ENCODE data around the gene UBAC2.

UBAC2 gene

DNA sequence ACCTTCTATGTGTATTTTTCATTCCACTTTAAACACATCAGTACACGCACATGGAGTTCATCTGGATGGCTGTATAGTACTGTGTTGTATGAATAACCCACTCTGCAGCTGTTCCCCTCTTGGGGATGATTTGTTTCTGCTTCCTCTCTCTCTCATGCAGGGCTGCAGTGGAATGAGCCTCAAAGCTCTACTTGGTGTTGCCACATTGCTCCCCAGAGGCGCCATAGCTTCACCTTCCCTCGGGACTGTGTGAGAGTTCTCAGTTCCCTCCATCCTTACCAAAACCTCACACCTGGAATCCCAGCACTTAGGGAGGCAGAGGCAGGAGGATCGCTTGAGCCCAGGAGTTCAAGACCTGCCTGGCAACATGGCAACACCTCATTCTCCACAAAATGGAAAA lies 134.9 kb downstream of the UBAC2 start:
- peaks cover 5 to 6% of the 10 kb centered on the region in 2 donors for H3K36me3 ChIP-seq (ENCODE audit: control insufficient read depth in 2 of 2, insufficient read depth in 2 of 2, low read length in 2 of 2)
- no peaks in the 10 kb centered on the region for H3K27me3 ChIP-seq (ENCODE audit: control insufficient read depth in 1 of 2, insufficient read depth in 2 of 2, low read length in 2 of 2)
- no peak overlapping the region for H3K27ac ChIP-seq (ENCODE audit: low read length)
- no peaks in the 10 kb centered on the region for H3K4me1 ChIP-seq (ENCODE audit: control insufficient read depth, insufficient read depth, low read length)
- no peak overlapping the region for H3K9ac ChIP-seq (ENCODE audit: low read length in 2 of 2)
- H3K9me3 ChIP-seq (ENCODE audit: control insufficient read depth in 2 of 2, low read length in 2 of 2): no peaks in the 10 kb centered on the region
- no peak overlapping the region for H3K4me3 ChIP-seq (ENCODE audit: low read length in 2 of 2)

DNA sequence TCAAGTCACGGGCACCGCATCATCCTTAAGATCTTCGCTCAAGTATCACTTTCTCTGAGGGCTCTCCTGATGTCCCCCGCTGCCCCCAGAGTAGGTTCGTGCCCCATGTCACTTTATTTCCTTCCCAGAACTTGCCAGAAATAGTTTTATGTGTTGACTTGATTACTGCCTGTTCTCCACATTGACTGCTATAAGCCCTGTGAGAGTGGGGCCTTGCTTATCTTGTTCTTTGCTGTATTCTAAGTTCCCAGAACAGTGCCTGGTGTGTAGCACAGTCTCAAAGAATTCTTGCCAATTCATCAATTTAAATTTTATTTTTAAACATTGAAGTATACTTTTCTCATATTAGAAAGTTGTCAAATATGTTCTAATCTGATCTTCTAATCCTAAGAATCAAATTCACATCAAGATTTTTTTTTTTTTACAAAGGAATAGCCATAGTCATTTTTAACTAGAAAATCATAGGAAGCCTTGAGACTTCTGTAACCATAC lies 138.6 kb downstream of the UBAC2 start:
- Histone ChIP-seq H3K9me3 (ENCODE audit: control insufficient read depth in 2 of 2, low read length in 2 of 2) (no peaks in the 10 kb centered on the region), H3K27me3 (ENCODE audit: control insufficient read depth in 1 of 2, insufficient read depth in 2 of 2, low read length in 2 of 2) (no peaks in the 10 kb centered on the region), H3K36me3 (ENCODE audit: control insufficient read depth in 2 of 2, insufficient read depth in 2 of 2, low read length in 2 of 2) (peaks cover 14 to 30% of the 10 kb centered on the region in 2 donors), H3K9ac (ENCODE audit: low read length in 2 of 2) (no peak overlapping the region), H3K4me3 (ENCODE audit: low read length in 2 of 2) (no peak overlapping the region), H3K4me1 (ENCODE audit: control insufficient read depth, insufficient read depth, low read length) (no peaks in the 10 kb centered on the region), H3K27ac (ENCODE audit: low read length) (no peak overlapping the region)

DNA sequence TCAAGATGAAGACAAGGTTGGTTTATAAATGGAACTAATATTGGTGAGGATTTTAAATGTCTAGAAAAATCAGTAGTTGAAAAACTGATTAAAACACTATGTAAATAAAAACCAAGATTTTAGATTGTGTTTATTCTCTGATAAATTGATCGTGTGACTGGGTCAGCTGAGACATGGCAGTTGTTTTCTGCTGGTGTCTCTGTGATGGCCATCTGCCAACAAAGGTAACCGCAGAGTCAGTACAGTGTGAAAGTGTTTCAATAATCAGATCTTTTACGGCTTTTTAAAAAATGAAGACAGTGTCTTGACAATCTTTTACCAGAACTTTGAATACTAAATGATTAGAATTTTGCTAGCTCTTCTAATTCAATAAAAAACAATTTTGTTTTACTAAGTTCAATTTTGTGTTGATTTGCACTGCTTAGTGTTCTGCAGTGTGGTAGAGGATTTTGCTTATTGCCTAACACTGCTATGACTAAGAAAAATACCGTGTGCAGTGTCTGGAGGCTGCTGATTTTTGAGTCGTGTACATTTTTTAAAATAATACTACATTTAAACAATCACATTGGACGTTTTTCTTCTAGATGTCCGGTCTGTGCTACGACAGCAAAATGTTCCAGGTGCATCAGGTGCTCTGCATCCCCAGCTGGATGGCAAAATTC lies 139.2 kb downstream of the UBAC2 start:
- peaks cover 17 to 31% of the 10 kb centered on the region in 2 donors for H3K36me3 ChIP-seq (ENCODE audit: control insufficient read depth in 2 of 2, insufficient read depth in 2 of 2, low read length in 2 of 2)
- no peak overlapping the region for H3K9ac ChIP-seq (ENCODE audit: low read length in 2 of 2)
- no peak overlapping the region for H3K4me3 ChIP-seq (ENCODE audit: low read length in 2 of 2)
- no peaks in the 10 kb centered on the region for H3K27me3 ChIP-seq (ENCODE audit: control insufficient read depth in 1 of 2, insufficient read depth in 2 of 2, low read length in 2 of 2)
- no peak overlapping the region for H3K27ac ChIP-seq (ENCODE audit: low read length)
- no peaks in the 10 kb centered on the region for H3K9me3 ChIP-seq (ENCODE audit: control insufficient read depth in 2 of 2, low read length in 2 of 2)
- H3K4me1 ChIP-seq (ENCODE audit: control insufficient read depth, insufficient read depth, low read length): no peaks in the 10 kb centered on the region

DNA sequence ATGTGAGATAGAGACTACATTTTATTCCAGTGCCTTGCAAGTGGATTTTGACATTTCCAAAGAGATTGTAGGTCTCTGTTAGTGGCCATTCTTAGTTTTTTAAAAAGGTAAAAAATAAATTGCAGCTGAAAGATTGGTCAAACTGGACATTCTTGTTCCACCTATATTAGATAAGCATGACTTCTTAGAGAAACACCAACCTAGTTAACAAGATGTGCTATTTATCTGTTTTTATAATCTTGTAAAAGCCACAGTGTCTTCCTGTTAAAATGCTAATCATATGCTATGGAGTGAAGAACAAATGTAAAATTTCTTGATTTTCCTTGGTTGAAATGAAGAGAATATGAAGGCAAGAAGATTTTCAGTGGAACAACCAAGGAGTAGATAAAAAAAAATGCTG lies 140.0 kb downstream of the UBAC2 start:
- Histone ChIP-seq H3K27ac (ENCODE audit: low read length) (no peak overlapping the region), H3K9ac (ENCODE audit: low read length in 2 of 2) (no peak overlapping the region), H3K27me3 (ENCODE audit: control insufficient read depth in 1 of 2, insufficient read depth in 2 of 2, low read length in 2 of 2) (no peaks in the 10 kb centered on the region), H3K4me3 (ENCODE audit: low read length in 2 of 2) (no peak overlapping the region), H3K4me1 (ENCODE audit: control insufficient read depth, insufficient read depth, low read length) (no peaks in the 10 kb centered on the region), H3K9me3 (ENCODE audit: control insufficient read depth in 2 of 2, low read length in 2 of 2) (no peaks in the 10 kb centered on the region), H3K36me3 (ENCODE audit: control insufficient read depth in 2 of 2, insufficient read depth in 2 of 2, low read length in 2 of 2) (peaks cover 17 to 30% of the 10 kb centered on the region in 2 donors)

GRCh38 chr13:99341969-99342722 lies 141.5 kb downstream of the UBAC2 start:
- H3K4me3 ChIP-seq (ENCODE audit: low read length in 2 of 2): no peak overlapping the region
- no peak overlapping the region for H3K9ac ChIP-seq (ENCODE audit: low read length in 2 of 2)
- no peak overlapping the region for H3K27ac ChIP-seq (ENCODE audit: low read length)
- peaks cover 17 to 37% of the 10 kb centered on the region in 2 donors for H3K36me3 ChIP-seq (ENCODE audit: control insufficient read depth in 2 of 2, insufficient read depth in 2 of 2, low read length in 2 of 2)
- H3K9me3 ChIP-seq (ENCODE audit: control insufficient read depth in 2 of 2, low read length in 2 of 2): no peaks in the 10 kb centered on the region
- H3K4me1 ChIP-seq (ENCODE audit: control insufficient read depth, insufficient read depth, low read length): no peaks in the 10 kb centered on the region
- H3K27me3 ChIP-seq (ENCODE audit: control insufficient read depth in 1 of 2, insufficient read depth in 2 of 2, low read length in 2 of 2): no peaks in the 10 kb centered on the region

DNA sequence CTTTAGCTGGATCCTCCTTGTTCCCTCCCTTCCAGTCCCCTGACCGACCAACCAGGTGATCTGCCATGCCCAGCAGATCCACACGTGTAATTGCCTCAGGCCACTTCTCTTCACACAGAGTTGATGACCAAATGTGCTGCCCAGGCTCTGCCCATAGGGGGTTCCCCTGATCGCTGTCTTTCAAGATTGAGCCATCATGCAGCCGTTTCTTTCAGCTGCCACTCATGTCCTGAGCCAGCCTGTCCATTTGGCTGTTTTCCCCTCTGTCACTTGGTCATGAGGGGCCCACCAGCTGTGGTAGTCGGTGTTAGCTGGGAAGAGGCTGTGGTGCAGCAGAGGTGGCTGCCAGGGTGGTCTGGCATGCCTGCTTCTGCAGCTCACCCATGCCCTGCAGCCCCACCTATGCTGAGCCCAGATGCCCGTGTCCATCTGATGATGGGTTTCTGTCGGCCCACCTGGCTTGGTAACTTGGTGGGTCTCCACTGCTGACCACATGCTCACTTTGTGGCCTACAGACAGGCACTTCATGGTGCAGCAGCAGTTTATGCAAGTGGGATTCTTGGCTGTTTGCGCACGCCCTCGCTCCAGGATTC lies 142.2 kb downstream of the UBAC2 start:
- Histone ChIP-seq H3K9me3 (ENCODE audit: control insufficient read depth in 2 of 2, low read length in 2 of 2) (no peaks in the 10 kb centered on the region), H3K36me3 (ENCODE audit: control insufficient read depth in 2 of 2, insufficient read depth in 2 of 2, low read length in 2 of 2) (peaks cover 17 to 42% of the 10 kb centered on the region in 2 donors), H3K27ac (ENCODE audit: low read length) (no peak overlapping the region), H3K4me3 (ENCODE audit: low read length in 2 of 2) (no peak overlapping the region), H3K9ac (ENCODE audit: low read length in 2 of 2) (no peak overlapping the region), H3K27me3 (ENCODE audit: control insufficient read depth in 1 of 2, insufficient read depth in 2 of 2, low read length in 2 of 2) (no peaks in the 10 kb centered on the region), H3K4me1 (ENCODE audit: control insufficient read depth, insufficient read depth, low read length) (no peaks in the 10 kb centered on the region)

DNA sequence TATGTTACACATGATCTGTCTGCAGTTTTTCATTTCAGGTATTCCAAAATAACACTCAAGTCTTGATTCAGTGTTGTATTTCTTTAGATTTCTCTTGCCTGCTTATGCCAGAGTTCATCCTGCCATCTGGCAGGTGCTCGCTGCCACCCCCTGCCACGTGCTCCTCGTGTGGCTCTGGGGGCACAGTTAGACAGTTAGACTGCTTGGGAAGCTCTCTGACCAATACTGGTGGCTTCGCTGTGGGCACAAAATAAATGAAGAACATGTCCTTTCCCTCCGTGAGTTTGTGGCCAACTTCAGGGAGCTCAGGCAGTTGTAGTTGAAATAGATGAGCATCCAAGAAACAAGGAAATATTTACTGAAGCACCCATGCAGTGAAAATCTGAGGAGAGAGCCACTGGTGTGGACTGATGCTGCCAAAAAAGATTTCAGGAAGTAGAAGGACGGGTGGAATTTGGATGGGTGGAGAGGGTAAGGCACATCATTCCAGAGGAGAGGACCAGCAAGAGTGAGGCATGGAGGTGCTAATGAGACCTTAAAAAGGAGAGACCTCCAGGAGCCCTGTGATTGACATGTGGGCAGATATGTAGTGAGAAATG lies 144.1 kb downstream of the UBAC2 start:
- no peak overlapping the region for H3K9ac ChIP-seq (ENCODE audit: low read length in 2 of 2)
- no peak overlapping the region for H3K27ac ChIP-seq (ENCODE audit: low read length)
- H3K36me3 ChIP-seq (ENCODE audit: control insufficient read depth in 2 of 2, insufficient read depth in 2 of 2, low read length in 2 of 2): peaks cover 17 to 44% of the 10 kb centered on the region in 2 donors
- no peaks in the 10 kb centered on the region for H3K27me3 ChIP-seq (ENCODE audit: control insufficient read depth in 1 of 2, insufficient read depth in 2 of 2, low read length in 2 of 2)
- H3K4me3 ChIP-seq (ENCODE audit: low read length in 2 of 2): no peak overlapping the region
- H3K4me1 ChIP-seq (ENCODE audit: control insufficient read depth, insufficient read depth, low read length): no peaks in the 10 kb centered on the region
- H3K9me3 ChIP-seq (ENCODE audit: control insufficient read depth in 2 of 2, low read length in 2 of 2): no peaks in the 10 kb centered on the region

- no peak overlapping the region for H3K4me3 ChIP-seq (ENCODE audit: low read length in 2 of 2)
- peaks cover 15 to 41% of the 10 kb centered on the region in 2 donors for H3K36me3 ChIP-seq (ENCODE audit: control insufficient read depth in 2 of 2, insufficient read depth in 2 of 2, low read length in 2 of 2)
- no peak overlapping the region for H3K9ac ChIP-seq (ENCODE audit: low read length in 2 of 2)
- no peak overlapping the region for H3K27ac ChIP-seq (ENCODE audit: low read length)
- no peaks in the 10 kb centered on the region for H3K4me1 ChIP-seq (ENCODE audit: control insufficient read depth, insufficient read depth, low read length)
- H3K27me3 ChIP-seq (ENCODE audit: control insufficient read depth in 1 of 2, insufficient read depth in 2 of 2, low read length in 2 of 2): no peaks in the 10 kb centered on the region
- H3K9me3 ChIP-seq (ENCODE audit: control insufficient read depth in 2 of 2, low read length in 2 of 2): no peaks in the 10 kb centered on the region
Observed at GRCh38 chr13:99345345-99345744, 144.7 kb downstream of the UBAC2 start.

GRCh38 chr13:99346335-99347042 lies 145.8 kb downstream of the UBAC2 start:
- Histone ChIP-seq H3K27me3 (ENCODE audit: control insufficient read depth in 1 of 2, insufficient read depth in 2 of 2, low read length in 2 of 2) (no peaks in the 10 kb centered on the region), H3K36me3 (ENCODE audit: control insufficient read depth in 2 of 2, insufficient read depth in 2 of 2, low read length in 2 of 2) (peaks cover 8 to 34% of the 10 kb centered on the region in 2 donors), H3K27ac (ENCODE audit: low read length) (no peak overlapping the region)

GRCh38 chr13:99347335-99347878 lies 146.8 kb downstream of the UBAC2 start:
- no peak overlapping the region for H3K27ac ChIP-seq (ENCODE audit: low read length)
- no peaks in the 10 kb centered on the region for H3K4me1 ChIP-seq (ENCODE audit: control insufficient read depth, insufficient read depth, low read length)
- H3K36me3 ChIP-seq (ENCODE audit: control insufficient read depth in 2 of 2, insufficient read depth in 2 of 2, low read length in 2 of 2): peaks cover 5 to 30% of the 10 kb centered on the region in 2 donors
- H3K27me3 ChIP-seq (ENCODE audit: control insufficient read depth in 1 of 2, insufficient read depth in 2 of 2, low read length in 2 of 2): no peaks in the 10 kb centered on the region
- H3K9me3 ChIP-seq (ENCODE audit: control insufficient read depth in 2 of 2, low read length in 2 of 2): no peaks in the 10 kb centered on the region
- H3K9ac ChIP-seq (ENCODE audit: low read length in 2 of 2): no peak overlapping the region
- no peak overlapping the region for H3K4me3 ChIP-seq (ENCODE audit: low read length in 2 of 2)

More at GRCh38 chr13:99346335-99347042, 145.8 kb downstream of the UBAC2 start:
- no peaks in the 10 kb centered on the region for H3K9me3 ChIP-seq (ENCODE audit: control insufficient read depth in 2 of 2, low read length in 2 of 2)
- no peaks in the 10 kb centered on the region for H3K4me1 ChIP-seq (ENCODE audit: control insufficient read depth, insufficient read depth, low read length)
- H3K4me3 ChIP-seq (ENCODE audit: low read length in 2 of 2): no peak overlapping the region
- no peak overlapping the region for H3K9ac ChIP-seq (ENCODE audit: low read length in 2 of 2)
